GM18870 (cell line): ENCODE measurements around the gene KIRREL3.

Experiments
- ATAC-seq: cut with Tn5 transposase; IDR thresholded peaks from one replicate; pipeline ENCODE4 v1.9.1; 2021; ENCODE audit warnings: moderate library complexity; ENCODE audit not compliant: unreplicated experiment

KIRREL3 gene

DNA sequence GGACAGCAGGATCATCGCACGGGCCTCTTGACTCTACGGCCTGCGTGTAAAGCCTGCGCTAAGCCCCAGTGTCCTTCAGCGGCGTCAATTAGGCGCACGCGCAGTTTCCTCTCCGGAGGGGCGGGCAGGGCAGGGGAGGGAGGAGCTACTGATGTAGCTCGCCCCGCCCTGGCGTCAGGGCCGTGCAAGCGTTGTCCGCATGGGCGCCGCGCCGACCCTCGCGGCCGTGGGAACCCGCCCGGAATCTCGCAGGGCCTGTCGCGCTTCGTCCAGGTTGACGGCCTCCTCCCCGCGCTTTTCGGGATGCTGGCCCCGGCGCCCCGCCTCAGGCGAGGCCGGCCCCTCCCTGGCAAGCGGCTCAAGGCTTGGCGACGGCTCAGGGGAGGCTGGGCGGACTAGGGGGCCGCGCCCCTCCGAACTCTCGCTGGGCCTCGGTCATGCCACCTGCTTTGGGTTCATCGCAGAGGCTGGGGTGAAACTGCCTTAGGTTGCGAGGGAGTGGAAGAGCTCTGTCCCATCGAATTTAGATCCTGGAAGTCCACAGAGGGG lies 584.0 kb downstream of the KIRREL3 start:
- peak; percentile 49 for ATAC-seq

DNA sequence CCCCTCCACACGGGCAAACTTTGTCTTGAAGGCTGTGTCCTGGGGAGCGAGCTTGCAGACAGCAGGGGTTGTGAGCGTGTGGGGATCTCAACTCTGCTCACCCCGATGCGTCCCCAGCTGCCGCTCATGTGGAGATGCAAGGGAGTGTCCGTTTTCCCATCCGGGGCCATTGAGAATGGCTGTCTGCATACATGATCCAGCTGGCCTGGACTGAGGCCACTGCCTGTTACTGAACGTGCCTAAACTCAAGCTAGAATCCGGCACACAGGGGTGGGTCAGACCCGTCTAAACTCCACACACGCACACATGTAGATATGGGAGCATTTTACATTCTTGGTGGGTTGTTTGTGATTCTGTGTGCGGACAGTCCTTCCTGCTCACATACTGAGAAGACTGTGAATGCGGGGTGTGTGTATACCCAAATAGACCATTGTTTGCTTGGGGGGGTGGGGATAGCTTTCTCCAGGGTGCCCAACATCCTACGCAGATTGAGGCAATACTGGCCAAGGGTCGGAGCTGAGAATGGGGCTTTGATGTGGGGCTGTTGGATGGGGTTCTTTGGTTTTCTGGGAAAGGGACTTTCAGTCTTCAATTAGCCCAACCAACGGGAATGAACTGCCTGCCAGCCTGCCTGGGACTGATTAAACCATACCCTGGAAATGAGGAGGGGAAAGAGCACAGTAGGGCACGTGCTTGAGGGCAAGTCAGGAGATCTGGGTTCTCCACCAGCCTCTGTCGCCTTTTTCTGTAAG lies 584.7 kb downstream of the KIRREL3 start:
- ATAC-seq = no peak

DNA sequence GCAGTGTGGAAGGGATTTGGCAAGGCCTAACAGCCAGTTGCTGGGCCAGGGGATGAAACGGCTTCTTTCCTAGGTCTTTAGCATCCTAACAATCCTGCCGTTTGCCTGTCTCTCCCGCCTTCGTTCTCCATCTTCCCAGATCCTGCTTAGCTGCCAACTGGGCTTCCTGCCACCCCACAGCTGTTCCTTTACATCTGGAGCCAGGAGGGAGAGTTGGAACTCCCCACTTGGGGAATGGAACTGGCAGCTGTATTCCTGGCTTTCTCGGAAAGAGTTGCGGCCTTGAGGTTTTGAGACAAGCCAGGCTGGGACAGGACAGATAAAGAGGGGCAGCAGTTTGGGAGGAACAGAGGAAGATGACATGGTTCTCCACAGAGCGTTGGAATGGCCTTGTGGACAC lies 585.4 kb downstream of the KIRREL3 start:
- no peak for ATAC-seq

DNA sequence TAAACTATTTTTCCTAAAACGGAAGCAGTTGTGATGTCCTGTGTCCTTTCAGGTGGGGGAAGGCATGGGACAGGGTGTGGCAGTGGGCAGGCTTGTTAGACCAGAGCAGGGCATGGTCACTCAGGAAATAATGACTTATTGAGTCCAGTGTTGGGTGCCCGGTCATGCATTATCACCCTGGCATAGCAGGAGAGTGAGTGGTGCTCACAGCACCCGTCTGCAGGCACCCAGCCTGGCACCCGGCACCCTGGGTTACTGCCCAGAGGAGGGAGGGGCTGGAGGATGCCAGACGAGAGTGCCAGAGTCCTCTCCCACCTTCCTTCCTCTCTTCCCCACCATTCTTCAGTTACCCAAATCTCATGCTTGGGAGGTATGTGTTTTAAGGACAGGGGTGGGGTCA lies 586.0 kb downstream of the KIRREL3 start:
- ATAC-seq = no peak

DNA sequence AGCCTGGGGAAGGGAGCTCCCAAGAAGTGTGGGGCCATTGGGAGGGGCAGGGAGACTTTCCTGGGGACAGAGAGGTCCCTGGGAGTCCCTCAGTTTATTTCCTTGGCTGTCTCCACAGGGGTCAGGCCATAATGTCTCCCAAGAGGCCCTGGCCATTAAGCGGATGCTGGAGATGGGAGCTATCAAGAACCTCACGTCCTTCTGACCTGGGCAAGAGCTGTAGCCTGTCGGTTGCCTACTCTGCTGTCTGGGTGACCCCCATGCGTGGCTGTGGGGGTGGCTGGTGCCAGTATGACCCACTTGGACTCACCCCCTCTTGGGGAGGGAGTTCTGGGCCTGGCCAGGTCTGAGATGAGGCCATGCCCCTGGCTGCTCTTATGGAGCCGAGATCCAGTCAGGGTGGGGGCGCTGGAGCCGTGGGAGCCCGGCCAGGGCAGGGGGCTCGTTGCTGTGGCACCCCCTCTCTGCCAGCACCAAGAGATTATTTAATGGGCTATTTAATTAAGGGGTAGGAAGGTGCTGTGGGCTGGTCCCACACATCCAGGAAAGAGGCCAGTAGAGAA lies 586.6 kb downstream of the KIRREL3 start:
- no peak for ATAC-seq

DNA sequence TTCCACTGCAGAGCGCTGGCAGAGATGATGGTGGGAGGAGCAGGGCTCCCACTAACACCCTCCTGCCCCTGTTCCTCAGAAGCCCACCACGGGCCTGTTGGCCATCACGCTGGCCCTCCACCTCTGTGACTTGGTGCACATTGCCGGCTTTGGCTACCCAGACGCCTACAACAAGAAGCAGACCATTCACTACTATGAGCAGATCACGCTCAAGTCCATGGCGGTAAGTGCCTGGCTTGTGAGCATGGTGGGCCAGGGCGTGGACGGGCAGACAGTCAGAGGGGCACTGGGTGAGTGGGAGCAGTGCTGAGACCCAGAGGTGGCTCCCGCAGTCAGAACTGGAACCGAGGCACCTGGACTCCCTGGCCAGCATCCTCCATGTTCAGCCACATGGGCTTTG lies 587.1 kb downstream of the KIRREL3 start:
- no peak for ATAC-seq

DNA sequence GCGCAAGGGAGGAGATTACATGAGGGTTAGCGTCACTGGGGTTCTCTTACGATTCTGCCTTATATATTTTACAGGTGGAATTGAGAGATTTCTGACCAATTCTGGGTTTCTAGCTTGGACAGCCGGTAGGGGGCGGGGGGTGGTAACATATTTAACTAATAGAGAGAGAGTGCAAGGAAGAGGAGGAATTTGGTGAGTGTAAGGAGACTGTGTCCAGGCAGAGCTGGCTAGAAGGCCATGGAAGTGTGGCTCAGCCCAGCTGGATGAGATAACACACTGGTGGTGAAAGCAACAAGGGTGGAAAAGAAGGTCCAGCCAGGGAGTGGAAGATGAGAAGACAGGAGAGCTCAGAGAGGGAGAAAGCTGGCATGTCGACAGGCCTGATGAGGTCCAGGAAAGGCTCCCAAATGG lies 588.6 kb downstream of the KIRREL3 start:
- ATAC-seq = no peak

DNA sequence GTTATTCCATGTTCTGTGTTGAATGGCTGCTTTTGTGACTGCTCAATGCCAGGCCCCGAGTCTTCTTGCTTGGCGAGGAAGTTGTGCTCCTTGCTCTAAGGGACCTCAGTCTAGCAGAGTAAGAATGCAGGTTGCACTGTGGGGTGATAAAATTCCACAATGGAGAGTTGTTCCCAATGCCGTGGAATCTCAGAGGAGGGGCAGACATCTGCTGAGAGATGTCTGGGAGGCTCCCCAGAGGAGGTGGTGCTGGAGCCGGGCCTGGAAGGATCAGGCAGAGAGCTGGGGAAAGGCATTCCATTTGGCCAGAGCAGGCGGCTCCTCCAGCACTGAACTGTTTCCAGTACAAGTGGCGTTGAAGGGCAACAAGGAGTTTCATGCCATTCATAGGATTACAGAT lies 589.9 kb downstream of the KIRREL3 start:
- ATAC-seq = no peak

DNA sequence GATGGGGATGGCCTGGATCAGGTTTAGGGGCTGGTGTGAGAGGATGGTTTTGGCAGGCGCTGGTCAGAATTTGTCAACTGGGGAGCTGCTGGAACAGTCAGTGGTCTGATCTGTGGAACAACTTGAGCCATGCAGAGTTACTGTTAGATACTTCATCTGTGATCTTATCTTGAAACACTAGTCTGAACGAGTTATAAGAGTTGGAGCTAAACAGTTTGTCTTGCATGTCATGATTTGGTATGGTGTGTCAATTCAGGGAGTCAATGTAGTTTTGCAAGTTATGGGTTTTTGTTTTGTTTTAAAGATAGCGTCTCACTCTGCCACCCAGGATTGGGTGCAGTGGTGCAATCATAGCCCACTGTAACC lies 591.0 kb downstream of the KIRREL3 start:
- ATAC-seq = no peak

DNA sequence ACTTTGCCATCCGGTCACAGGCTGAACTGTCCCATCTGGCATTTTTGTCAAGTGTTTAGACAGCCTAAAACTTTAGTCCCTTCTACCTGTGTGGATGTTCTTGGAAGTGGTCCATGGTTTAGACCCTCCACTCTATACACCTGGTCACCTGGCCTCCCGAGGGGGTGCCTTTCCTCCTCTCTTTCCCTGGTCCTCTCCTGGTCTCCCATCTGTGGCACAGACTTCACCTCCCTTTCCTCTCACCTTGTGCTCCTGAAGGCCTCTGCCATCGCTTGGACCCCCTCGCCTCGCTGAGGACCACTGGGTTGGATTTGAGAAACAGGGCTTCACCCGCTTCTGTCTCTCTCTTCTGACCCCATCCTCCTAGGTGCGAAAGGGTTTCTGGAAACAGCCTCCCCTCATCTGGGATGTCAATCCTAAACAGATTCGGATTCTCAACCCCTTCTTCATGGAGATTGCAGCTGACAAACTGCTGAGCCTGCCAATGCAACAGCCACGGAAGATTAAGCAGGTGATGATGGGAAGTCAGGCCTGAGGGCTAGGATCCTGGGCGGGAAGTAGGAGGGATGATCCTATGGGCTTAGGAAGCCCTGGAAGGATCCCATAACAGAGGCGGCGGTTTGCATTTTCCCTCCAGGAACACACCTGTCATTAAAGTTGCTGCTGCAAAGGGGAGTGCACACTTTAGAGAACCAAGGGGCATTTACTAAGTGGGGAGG lies 591.5 kb downstream of the KIRREL3 start:
- ATAC-seq = no peak

DNA sequence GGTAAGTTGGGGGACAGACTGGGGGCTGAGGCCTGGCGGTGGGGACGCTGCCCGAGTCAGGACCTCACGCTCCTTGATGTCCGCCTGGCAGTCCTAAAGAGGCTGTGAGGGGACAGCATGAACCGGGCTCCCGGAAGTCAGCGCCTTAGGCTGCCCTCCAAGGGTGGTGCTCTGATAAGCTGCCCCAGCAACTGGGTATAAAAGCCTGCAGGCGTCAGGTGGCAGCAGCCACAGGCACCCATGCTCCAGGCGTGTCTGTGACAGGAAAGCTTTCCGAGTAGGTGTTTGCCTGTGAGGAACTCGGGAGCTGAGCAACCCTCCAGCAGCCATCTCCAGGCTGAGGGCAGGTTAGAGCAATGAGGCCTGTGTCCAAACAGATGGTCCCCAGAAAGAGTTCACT lies 592.1 kb downstream of the KIRREL3 start:
- no peak for ATAC-seq

DNA sequence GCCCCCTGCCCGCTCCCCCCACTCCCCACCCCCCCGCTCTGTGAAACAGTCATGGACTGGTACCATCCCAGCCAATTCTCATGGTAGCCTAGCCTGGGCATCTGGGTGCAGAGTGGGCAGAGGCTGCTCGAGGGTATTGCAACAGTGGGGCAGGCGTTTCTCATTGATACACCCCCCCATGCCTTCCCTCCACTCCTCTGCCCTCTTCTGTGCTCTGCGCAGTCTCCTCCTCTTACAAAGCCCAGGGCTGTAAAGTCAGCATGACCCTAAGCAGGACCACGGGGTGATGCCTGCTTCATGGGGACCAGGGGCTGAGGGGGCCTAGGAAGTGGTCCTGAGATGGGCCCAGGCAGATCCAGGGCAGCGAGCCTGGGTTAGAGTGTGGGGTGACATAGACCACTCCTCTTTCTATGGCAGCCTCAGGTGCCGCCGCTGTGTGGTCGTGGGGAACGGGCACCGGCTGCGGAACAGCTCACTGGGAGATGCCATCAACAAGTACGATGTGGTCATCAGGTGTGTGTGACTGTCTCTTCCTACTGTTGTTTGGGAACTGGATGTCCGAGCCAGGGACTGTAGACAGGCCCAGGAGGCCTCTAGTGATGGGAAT lies 592.8 kb downstream of the KIRREL3 start:
- no peak for ATAC-seq

DNA sequence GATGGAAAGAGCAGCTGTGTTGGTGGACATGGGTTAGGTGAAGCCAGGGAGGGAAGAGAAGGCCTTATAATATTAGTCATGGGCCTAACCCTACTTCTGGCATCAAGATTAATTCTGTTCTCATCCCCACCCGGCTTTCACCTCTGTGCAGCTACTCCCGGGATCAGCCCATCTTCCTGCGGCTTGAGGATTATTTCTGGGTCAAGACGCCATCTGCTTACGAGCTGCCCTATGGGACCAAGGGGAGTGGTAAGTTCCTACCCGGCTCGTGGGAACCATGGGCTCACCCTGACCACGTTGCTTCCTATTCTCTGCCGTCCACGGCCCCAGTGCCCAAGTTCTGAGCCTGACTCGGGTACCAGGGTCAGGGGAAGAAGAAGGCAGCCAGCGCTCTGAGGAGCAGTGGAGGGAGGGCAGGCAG lies 593.5 kb downstream of the KIRREL3 start:
- ATAC-seq = no peak

DNA sequence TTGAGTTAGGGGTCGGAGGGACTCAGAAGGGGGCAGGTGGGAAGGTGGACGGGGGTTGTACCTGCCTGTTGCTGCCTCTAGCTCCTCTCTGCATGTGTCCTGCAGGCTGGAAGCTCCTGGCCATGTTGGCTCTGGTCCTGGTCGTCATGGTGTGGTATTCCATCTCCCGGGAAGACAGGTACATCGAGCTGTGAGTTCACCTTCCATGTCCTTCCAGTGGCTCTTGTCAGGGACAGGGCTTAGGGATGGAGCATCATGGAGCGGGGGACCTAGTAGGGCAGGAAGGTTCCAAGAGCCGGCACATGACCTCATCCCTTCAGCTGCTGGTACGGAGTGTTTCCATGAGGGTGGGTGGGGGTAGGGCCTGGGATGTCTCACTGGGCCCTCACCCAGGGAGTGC lies 594.2 kb downstream of the KIRREL3 start:
- ATAC-seq = no peak

DNA sequence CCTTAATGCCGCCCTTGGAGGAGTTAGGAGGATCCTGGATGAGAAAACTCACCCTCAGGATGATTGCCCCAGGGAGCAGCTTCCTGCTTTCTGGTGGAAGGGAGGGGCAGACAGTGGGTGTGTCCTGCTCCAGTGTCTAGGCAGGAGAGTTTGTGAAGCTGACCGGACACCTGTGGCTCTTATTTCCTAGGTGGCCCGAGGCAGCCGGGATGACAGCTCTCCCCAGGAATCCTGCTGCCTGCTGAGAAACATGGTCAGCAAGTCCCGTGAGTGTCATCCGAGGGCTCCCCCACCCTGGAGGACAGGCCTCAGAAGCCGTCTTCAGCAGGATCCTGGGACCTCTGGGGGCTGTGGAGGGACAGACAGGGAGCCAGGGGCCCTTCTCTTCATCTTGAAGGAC lies 594.7 kb downstream of the KIRREL3 start:
- no peak for ATAC-seq

DNA sequence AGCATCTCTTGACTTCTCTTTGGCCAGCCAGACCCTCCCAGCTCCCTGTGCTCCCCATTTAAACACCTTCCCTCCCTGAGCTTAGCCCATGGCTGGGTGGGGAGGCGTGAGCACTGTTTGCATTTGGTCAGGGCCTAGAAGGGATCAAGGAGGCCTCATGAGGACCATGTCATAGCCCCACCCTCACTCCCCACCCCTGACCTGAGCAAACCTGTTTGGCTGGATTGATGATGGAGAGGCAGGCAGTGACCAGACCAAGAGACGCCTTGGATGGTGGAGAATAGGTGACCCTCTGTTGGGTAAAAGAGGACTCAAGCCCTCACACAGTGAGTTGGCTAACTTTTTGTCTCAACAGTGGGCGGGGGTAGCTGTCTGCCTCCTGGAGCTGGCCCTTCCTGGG lies 595.2 kb downstream of the KIRREL3 start:
- ATAC-seq = no peak

DNA sequence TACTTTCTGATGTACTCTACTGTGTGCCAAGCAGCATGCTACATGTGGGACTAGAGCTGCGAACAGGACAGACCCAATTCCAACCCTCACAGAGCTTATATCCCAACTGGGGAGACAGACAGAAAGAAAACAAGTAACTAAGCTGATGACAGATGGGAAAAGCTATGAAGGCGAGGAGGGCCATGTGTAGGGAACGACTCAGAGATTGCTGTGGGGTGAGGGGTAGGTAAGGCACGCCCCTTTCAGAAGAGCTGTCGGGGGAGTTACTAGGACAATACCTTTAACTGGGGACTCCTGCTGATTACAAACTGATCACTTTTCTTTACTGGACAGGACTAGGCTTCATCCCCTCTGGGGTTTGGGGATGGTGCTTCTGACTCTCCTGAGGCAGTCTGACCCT lies 596.2 kb downstream of the KIRREL3 start:
- ATAC-seq = no peak

DNA sequence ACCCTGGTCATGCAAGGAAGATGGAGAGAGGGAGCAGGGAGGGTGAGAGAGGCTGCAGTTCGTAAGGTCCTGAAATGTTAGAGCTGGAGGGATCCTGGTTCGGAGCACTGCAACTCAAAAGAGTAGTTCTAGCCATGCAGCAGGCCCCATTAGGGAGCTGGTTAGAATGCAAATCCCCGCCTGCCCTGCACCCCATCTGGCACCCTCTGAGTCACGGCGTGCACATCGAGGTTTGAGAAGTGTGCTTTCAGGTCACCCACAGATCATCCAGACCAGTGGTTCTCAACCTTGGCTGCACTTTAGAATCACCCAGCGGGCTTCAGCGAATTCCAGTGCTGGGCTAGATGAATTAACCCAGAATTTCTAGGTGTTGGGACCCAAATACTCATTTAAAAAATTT lies 596.9 kb downstream of the KIRREL3 start:
- peak; percentile 64 for ATAC-seq

DNA sequence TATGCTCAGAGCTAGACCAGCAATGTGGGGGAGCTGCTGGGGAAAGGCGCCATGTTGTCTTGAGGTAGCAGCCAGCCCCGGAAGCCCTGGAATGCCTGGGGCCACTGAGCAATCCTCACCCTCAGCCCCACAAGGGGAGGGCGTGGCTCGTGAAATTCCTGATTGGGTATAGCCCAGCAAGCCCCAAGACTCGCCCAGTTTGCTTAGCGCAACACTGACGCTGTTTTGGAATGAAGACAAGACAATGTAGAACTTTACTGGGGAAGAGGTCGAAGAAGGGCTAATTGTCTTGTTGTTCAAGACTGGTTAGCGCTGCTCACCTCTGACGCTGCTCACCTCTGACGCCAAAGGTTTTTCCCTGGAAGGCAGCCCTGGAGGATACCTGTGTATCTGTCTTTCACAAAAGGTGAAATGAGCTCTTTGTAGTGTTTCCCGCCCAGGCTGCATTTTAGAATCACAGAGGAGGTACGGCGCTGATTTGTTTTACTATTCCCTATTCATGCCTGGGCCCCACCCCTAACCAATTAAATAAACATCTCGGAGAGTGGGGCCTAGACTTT lies 597.5 kb downstream of the KIRREL3 start:
- no peak for ATAC-seq

DNA sequence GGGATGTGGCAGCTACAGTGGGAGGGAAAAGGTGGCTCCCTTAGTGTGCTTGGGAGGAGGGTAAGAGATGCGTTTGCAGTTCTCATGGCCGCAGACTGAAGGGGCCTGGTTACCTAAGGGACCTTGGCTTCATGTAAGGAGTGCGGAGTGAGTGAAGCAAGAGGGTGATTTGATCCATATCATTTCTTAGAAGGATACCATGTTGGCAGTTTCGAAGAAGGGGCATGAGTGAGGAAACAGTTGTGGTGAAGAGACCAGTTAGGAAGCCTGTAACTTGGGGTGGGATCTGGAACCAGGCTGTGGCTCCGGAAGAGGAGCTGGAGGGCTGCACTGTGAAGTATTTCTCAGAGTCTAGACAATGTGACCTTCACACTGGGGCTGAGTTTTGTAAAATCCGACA lies 600.1 kb downstream of the KIRREL3 start:
- no peak for ATAC-seq

DNA sequence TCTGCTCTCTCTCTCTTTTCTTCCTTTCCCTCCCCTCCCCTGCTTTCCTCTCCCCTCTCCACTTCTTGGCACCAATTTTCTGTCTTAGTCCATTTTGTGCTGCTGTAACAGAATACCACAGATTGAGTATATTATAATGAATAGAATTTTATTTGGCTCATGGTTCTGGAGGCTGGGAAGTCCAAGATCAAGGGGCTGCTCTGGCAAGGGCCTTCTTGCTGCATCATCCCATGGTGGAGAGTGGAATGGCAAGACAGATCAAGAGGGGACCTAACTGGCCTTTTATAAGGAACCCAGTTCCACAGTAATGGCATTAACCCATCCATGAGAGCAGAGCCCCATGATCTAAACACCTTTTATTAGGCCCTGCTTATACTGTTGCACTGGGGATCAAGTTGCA lies 600.6 kb downstream of the KIRREL3 start:
- ATAC-seq = no peak
